ENCODE measurements around the gene NPEPPS. TPM values are rescaled to one million over a fixed set of nuclear protein-coding genes. Genes with fewer than 3 reads are reported as not detected.
A peak's percentile ranks its signal among the peaks of the same experiment; 100 is the strongest.

The NPEPPS gene
- total RNA-seq, 1 donor from 2014 or later: 143 TPM

- no peak overlapping the region for H3K4me3 Mint-ChIP-seq (ENCODE audit: unreplicated experiment)
- Histone ChIP-seq H2AFZ (ENCODE audit: low read depth, low read length) (no peak overlapping the region), H3K9me3 (ENCODE audit: insufficient read depth, low read depth, low read length) (no peaks in the 10 kb centered on the region), H3K9ac (ENCODE audit: low read length) (no peak overlapping the region), H3K4me3 (ENCODE audit: insufficient read depth, low read depth, low read length) (no peak overlapping the region), H3K27me3 (ENCODE audit: insufficient read depth, low read length) (no peaks in the 10 kb centered on the region), H3K79me2 (ENCODE audit: insufficient read depth, low read length) (no peaks in the 10 kb centered on the region), H3K4me1 (ENCODE audit: insufficient read depth, low read length) (peaks cover 5% of the 10 kb centered on the region), H4K20me1 (ENCODE audit: insufficient read depth, low read length) (no peaks in the 10 kb centered on the region), H3K36me3 (ENCODE audit: insufficient read depth, low read length) (no peaks in the 10 kb centered on the region), H3K27ac (ENCODE audit: low read depth, low read length) (no peak overlapping the region), H3K4me2 (ENCODE audit: low read length) (no peak overlapping the region)
- H3K4me1 Mint-ChIP-seq (ENCODE audit: low read depth, unreplicated experiment): peaks cover 4% of the 10 kb centered on the region
- no peaks in the 10 kb centered on the region for H3K27me3 Mint-ChIP-seq (ENCODE audit: low read depth, unreplicated experiment)
- no peak for TF ChIP-seq EZH2 (IDR thresholded peaks at IDR 0.05; ENCODE audit: insufficient read depth, low read length)
- TF ChIP-seq, protein P1, sequence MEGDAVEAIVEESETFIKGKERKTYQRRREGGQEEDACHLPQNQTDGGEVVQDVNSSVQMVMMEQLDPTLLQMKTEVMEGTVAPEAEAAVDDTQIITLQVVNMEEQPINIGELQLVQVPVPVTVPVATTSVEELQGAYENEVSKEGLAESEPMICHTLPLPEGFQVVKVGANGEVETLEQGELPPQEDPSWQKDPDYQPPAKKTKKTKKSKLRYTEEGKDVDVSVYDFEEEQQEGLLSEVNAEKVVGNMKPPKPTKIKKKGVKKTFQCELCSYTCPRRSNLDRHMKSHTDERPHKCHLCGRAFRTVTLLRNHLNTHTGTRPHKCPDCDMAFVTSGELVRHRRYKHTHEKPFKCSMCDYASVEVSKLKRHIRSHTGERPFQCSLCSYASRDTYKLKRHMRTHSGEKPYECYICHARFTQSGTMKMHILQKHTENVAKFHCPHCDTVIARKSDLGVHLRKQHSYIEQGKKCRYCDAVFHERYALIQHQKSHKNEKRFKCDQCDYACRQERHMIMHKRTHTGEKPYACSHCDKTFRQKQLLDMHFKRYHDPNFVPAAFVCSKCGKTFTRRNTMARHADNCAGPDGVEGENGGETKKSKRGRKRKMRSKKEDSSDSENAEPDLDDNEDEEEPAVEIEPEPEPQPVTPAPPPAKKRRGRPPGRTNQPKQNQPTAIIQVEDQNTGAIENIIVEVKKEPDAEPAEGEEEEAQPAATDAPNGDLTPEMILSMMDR (IDR thresholded peaks at IDR 0.05; ENCODE audit: insufficient read depth, low read depth, low read length): no peak
- DNase-seq (ENCODE audit: low read depth) (no peak), FAIRE-seq (no peak)
- no peaks in the 10 kb centered on the region for H3K36me3 Mint-ChIP-seq (ENCODE audit: low read depth, unreplicated experiment)
- H3K27ac Mint-ChIP-seq (ENCODE audit: unreplicated experiment): no peak overlapping the region
- H3K9me3 Mint-ChIP-seq (ENCODE audit: unreplicated experiment): no peaks in the 10 kb centered on the region
These were observed 113.4 kb downstream of the NPEPPS start for GRCh38 chr17:47644324-47644723.

GRCh38 chr17:47649153-47649971 lies 118.5 kb downstream of the NPEPPS start, which contains the start of gene KPNB1:
Gene KPNB1, plus strand, starts transcription at chr17:47649919. Its CDS starts 326 bp downstream, at chr17:47650245.
- FAIRE-seq: peak; percentile 62

More at GRCh38 chr17:47649153-47649971, 118.5 kb downstream of the NPEPPS start, which contains the start of gene KPNB1:
- Histone ChIP-seq H3K4me2 (ENCODE audit: low read length) (peak within 1 kb of the TSS; percentile 94), H3K27me3 (ENCODE audit: insufficient read depth, low read length) (no peaks in the 10 kb centered on the region), H2AFZ (ENCODE audit: low read depth, low read length) (peak within 1 kb of the TSS; percentile 74), H3K27ac (ENCODE audit: low read depth, low read length) (peak within 1 kb of the TSS; percentile 68), H4K20me1 (ENCODE audit: insufficient read depth, low read length) (peaks cover 34% of the 10 kb centered on the region), H3K79me2 (ENCODE audit: insufficient read depth, low read length) (peaks cover 39% of the 10 kb centered on the region), H3K36me3 (ENCODE audit: insufficient read depth, low read length) (peaks cover 24% of the 10 kb centered on the region), H3K9ac (ENCODE audit: low read length) (peak within 1 kb of the TSS; percentile 88), H3K9me3 (ENCODE audit: insufficient read depth, low read depth, low read length) (no peaks in the 10 kb centered on the region), H3K4me3 (ENCODE audit: insufficient read depth, low read depth, low read length) (peak within 1 kb of the TSS; percentile 82), H3K4me1 (ENCODE audit: insufficient read depth, low read length) (peaks cover 26% of the 10 kb centered on the region)
- TF ChIP-seq, protein P1 (IDR thresholded peaks at IDR 0.05; ENCODE audit: insufficient read depth, low read depth, low read length): no peak
- peak; percentile 96 for TF ChIP-seq EZH2 (IDR thresholded peaks at IDR 0.05; ENCODE audit: insufficient read depth, low read length)
- Mint-ChIP-seq H3K36me3 (ENCODE audit: low read depth, unreplicated experiment) (peaks cover 7% of the 10 kb centered on the region), H3K9me3 (ENCODE audit: unreplicated experiment) (no peaks in the 10 kb centered on the region), H3K27ac (ENCODE audit: unreplicated experiment) (peak within 1 kb of the TSS; percentile 87), H3K4me1 (ENCODE audit: low read depth, unreplicated experiment) (peaks cover 26% of the 10 kb centered on the region), H3K27me3 (ENCODE audit: low read depth, unreplicated experiment) (no peaks in the 10 kb centered on the region), H3K4me3 (ENCODE audit: unreplicated experiment) (peak within 1 kb of the TSS; percentile 98)
- DNase-seq (ENCODE audit: low read depth): peak; percentile 100
